GM19468 (cell line): Measurements from ENCODE around the gene HOTAIR.

Experiments used
- ATAC-seq: cut with Tn5 transposase; IDR thresholded peaks from one replicate; pipeline ENCODE4 v1.9.1; 2021; ENCODE audit warnings: mild to moderate bottlenecking, moderate library complexity, moderate number of reproducible peaks; ENCODE audit not compliant: unreplicated experiment; ENCODE audit errors: extremely low read depth

HOTAIR gene

GRCh38 chr12:53976823-53977595, 2.3 kb upstream of the HOTAIR start:
- no peak for ATAC-seq

DNA sequence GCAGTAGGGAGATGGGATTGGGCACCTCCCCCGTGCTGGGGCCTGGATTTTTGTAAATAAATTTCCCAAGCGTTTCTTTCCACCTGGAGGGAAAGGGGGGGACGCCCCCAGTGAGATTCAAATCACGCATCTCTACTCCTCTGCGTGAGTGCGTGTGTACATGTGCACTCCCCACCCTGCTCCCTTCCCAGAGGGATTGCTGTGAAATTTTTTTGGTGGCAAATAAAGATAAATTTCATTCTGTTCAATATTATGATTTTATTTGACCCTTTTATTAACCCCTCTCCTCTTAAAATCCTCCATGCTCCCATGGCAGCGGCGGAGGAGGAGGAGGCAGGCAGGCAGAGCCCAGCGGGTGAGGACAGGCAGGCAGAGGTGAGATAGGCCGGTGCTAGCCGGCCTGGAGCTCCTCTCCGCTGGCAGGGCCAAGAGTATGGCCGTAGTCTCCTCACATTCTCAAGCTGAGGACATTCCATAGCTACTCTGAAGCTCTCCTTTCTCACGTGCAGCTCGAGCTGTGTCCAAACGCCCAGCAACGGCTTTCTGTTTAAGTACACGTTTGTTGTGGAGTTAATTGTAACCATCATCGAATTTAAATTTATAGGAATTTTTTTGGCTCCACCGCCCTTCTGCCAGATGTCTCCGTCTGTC, 1.5 kb upstream of the HOTAIR start:
- ATAC-seq: no peak

GRCh38 chr12:53975479-53976152, 862 bp upstream of the HOTAIR start:
- no peak for ATAC-seq

- no peak for ATAC-seq
Measured at GRCh38 chr12:53975064-53975471, 314 bp upstream of the HOTAIR start.

GRCh38 chr12:53973236-53974042, 1.3 kb downstream of the HOTAIR start:
- no peak for ATAC-seq

GRCh38 chr12:53972722-53973235, 2.0 kb downstream of the HOTAIR start, which contains the start of gene HOXC11:
Gene HOXC11 (plus strand): TSS chr12:53973126. CDS start chr12:53973242, 116 bp downstream.
- ATAC-seq: no peak

GRCh38 chr12:53972152-53972702, 2.5 kb downstream of the HOTAIR start:
- no peak for ATAC-seq

- ATAC-seq: no peak
Measured at GRCh38 chr12:53971686-53972085, 3.1 kb downstream of the HOTAIR start.

DNA sequence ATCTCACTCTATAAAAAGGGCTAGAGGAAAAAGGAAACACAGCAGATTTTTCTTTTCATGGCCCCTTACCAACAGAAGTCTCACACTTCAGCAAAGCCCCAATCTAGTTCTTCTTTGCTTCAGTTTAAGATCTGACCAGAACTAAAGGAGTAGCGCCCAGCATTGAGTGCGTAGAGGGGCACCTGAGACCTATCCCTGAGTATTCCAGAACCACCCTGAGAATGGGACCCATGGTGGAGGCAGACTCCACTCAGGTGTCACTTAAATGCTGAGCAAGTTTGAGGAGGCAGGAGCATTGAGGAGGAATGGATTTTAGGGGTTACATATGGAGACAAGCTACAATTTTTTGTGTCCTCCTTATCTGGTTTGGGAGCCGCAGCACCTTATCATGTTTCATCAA, 3.6 kb downstream of the HOTAIR start:
- ATAC-seq: no peak

DNA sequence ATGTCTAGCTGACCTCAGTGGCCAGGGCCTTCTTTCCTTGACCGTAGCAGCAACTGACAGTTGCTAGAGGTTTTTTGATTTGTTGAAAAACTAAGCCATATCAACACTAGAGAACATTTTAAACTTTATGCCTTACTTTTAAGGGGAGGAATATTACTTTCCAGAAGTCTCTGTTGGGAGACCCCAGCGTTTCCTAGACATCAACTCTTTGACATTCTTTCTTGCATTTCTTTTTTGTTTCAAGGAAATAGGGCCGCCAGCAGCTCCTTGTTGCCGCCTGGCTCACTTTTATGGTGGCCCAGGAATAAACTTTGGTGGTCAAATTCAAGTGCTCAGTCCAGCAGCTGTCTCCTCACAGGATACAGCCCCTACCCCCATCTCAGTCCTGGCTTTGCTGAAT, 4.3 kb downstream of the HOTAIR start:
- no peak for ATAC-seq

- ATAC-seq: no peak
Measured at GRCh38 chr12:53969588-53970259, 5.0 kb downstream of the HOTAIR start.

GRCh38 chr12:53968214-53969127, 6.3 kb downstream of the HOTAIR start:
- no peak for ATAC-seq

DNA sequence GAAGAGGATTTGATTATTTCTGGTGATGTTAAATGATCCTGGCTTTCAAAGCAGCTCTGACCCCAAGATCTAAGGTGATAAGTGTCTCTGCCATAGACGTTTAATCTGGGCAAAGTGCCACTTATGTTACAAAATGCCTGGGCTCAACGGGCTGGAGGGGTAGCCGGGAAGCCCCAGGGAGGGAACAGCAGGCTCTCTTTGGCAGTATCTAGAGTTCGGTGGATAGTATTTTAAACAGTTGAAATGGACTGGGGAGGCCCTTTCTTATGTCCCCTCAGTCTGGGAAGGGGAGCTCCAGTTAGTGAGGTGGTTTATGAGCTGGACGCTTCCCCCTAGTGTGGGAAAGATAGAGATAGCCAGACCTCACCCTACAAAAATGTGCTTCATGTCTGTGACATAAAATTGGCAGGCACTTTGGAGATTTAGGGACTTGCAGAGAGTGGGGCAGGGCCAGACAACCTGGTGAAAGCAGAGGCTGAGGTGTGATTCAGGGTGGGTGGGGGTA, 7.3 kb downstream of the HOTAIR start:
- ATAC-seq: no peak

DNA sequence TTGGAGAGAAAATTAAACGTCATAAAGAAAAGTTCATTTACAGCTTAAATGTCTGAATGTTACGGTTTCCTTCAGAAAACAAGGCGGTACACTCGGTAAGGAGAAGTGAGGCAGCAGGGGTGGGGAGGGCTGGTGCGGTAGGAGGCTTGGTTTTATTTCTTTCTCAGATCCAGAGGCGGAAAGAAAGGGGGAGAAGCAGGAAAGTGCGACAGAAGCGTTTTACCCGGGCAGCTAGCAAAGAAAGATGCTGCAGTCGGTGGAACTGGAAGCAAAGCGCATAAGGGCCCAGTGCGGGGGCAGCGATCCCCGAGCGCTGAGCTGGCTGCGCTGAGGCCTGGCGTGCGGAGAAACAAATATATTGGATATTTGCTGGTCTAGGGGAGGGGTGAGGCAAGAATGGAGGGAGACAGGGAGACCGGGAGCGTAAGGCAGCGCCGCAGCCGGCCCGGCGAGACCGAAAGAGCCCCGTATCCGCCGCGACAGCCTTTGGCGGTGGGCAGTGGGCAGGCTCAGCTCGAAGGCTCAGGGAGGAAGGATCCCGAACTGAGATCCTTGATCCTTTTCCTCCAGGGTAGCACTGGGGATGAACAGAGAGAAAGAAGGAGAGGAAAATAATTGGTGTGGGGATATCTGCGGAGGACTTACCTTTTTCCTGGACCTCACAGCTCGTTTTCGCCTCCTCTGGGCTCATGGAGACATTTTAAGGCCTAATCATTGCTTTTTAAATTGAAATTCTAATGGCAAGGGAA, 8.2 kb downstream of the HOTAIR start:
- ATAC-seq: no peak

DNA sequence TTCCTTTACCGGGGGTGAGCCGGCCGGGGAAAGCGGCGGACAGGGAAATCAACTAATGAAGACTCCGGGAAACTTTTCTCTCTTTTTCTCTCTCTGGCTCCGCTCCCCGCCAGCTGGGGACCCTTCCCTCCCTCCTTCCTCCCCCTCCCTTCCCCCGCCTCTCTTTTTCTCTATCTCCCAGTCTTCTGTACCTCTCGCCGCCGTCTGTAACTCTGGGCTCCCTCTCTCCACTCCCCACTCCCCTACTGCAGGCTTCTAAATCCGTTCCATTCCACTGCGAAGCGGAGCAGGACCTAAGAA, 8.7 kb downstream of the HOTAIR start:
- ATAC-seq: no peak

GRCh38 chr12:53965281-53966084, 9.3 kb downstream of the HOTAIR start:
- no peak for ATAC-seq

DNA sequence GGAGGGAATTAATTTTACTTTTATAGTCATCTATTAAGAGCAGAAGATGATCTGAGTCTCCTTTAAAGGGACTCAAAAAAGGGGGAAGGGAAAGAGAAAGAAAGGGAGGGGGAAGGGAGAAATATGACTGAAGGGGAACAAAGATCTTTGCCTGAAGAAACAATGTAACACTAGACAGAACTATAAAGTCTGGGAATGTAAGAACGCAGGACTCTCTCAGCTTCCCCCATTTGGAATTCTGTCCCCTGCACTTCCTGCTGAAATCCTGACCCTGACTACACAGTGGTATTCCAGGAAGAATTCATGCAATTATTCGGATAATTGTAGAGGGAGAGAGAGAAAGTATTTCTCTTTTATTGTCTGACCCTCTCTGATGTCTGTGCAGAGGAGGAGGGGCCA, 10.4 kb downstream of the HOTAIR start:
- no peak for ATAC-seq
